IMR-90 (cell line): ENCODE measurements around the gene C2orf92. TPM values are rescaled to one million over a fixed set of nuclear protein-coding genes. Genes with fewer than 3 reads are reported as not detected.

ENCODE experiments used
- ATAC-seq: fragments of 200-7000 bp; cut with Tn5 transposase; 2 replicates; pipeline ENCODE4 v1.9.1; 2020; ENCODE audit warnings: low read depth, mild to moderate bottlenecking, moderate library complexity
- BruUV-seq: library from RNA; stranded (reverse); fragments of 400-500 nt; replicated peaks from 2 replicates; lab custom pipeline; 2021; lab: Mats Ljungman, UMichigan
- CTCF ChIA-PET: fragments of 300-600 bp; formaldehyde crosslinking; extraction: SDS; loops from one replicate; lab custom pipeline; 2021; ENCODE audit warnings: antibody characterized with exemption; lab: Yijun Ruan, JAX
- POLR2A ChIA-PET: fragments of 300-600 bp; sonication (Branson Sonifier 250); formaldehyde crosslinking; loops from one replicate; lab custom pipeline; 2022; ENCODE audit warnings: antibody characterized with exemption; ENCODE audit not compliant: unreplicated experiment; lab: Charles Lee
- DNase-seq: peaks from one replicate; pipeline ENCODE4 v3.0.0; 2013
- H2AFZ ChIP-seq: replicated peaks from 2 replicates; pipeline ENCODE3; 2013; ENCODE audit warnings: low read length, mild to moderate bottlenecking; ENCODE audit not compliant: poor library complexity
- H2AK5ac ChIP-seq: 2 replicates; pipeline ENCODE4 v1.6.1; 2013; ENCODE audit warnings: low read depth, low read length, inconsistent platforms
- H2AK9ac ChIP-seq: replicated peaks from 2 replicates; pipeline ENCODE3; 2013; ENCODE audit warnings: mild to moderate bottlenecking, low read depth, low read length, moderate library complexity; ENCODE audit not compliant: poor library complexity
- H2BK120ac ChIP-seq: 2 replicates; pipeline ENCODE4 v1.6.1; 2013; ENCODE audit warnings: low read depth, low read length, inconsistent platforms
- H2BK15ac ChIP-seq: 3 replicates; pipeline ENCODE4 v1.6.1; 2013; ENCODE audit warnings: low read depth, low read length, inconsistent platforms
- H2BK20ac ChIP-seq: 2 replicates; pipeline ENCODE4 v1.6.1; 2013; ENCODE audit warnings: low read depth, mild to moderate bottlenecking, inconsistent platforms, low read length, moderate library complexity
- H2BK5ac ChIP-seq: 2 replicates; pipeline ENCODE4 v1.6.1; 2013; ENCODE audit warnings: mild to moderate bottlenecking, low read depth, low read length, inconsistent platforms; ENCODE audit not compliant: poor library complexity, severe bottlenecking
- H3K14ac ChIP-seq: replicated peaks from 2 replicates; pipeline ENCODE4 v1.6.1; 2013; ENCODE audit warnings: low read depth, low read length, inconsistent platforms
- H3K18ac ChIP-seq: 2 replicates; pipeline ENCODE4 v1.6.1; 2013; ENCODE audit warnings: low read depth, low read length, control low read depth
- H3K23ac ChIP-seq: 2 replicates; pipeline ENCODE4 v1.6.1; 2013; ENCODE audit warnings: low read depth, low read length, inconsistent platforms
- H3K27ac ChIP-seq: 2 replicates; pipeline ENCODE4 v1.5.1; 2013; ENCODE audit warnings: mild to moderate bottlenecking, control low read depth, low read length; ENCODE audit not compliant: insufficient read depth
- H3K27me3 ChIP-seq: 2 replicates; pipeline ENCODE4 v1.6.1; 2013; ENCODE audit warnings: low read length; ENCODE audit not compliant: control insufficient read depth, insufficient read depth
- H3K36me3 ChIP-seq: 2 replicates; pipeline ENCODE4 v1.6.1; 2013; ENCODE audit warnings: low read length, mixed read lengths; ENCODE audit not compliant: control insufficient read depth, insufficient read depth
- H3K4ac ChIP-seq: 2 replicates; pipeline ENCODE4 v1.6.1; 2013; ENCODE audit warnings: low read depth, low read length, inconsistent platforms
- H3K4me1 ChIP-seq: 2 replicates; pipeline ENCODE4 v1.6.1; 2013; ENCODE audit warnings: low read length, mixed read lengths; ENCODE audit not compliant: control insufficient read depth, insufficient read depth
- H3K4me2 ChIP-seq: 2 replicates; pipeline ENCODE4 v1.6.1; 2013; ENCODE audit warnings: low read depth, mild to moderate bottlenecking, control low read depth, low read length, moderate library complexity
- H3K4me3 ChIP-seq: 2 replicates; pipeline ENCODE4 v1.5.1; 2013; ENCODE audit warnings: low read depth, mild to moderate bottlenecking, control low read depth, low read length, moderate library complexity; ENCODE audit not compliant: insufficient read depth
- H3K56ac ChIP-seq: 2 replicates; pipeline ENCODE4 v1.6.1; 2013; ENCODE audit warnings: low read length, inconsistent platforms; ENCODE audit not compliant: insufficient read depth; ENCODE audit errors: extremely low read depth
- H3K79me1 ChIP-seq, 2 experiments: 2 replicates each; pipeline ENCODE4 v1.6.1; 2013; ENCODE audit warnings: low read length in 2 of 2, inconsistent platforms in 1 of 2, low read depth in 1 of 2
- H3K9ac ChIP-seq: 2 replicates; pipeline ENCODE4 v1.6.1; 2013; ENCODE audit warnings: low read depth, low read length, control low read depth
- H3K9me1 ChIP-seq: 2 replicates; pipeline ENCODE4 v1.6.1; 2013; ENCODE audit warnings: low read length, inconsistent platforms; ENCODE audit not compliant: insufficient read depth
- H3K9me3 ChIP-seq: 2 replicates; pipeline ENCODE4 v1.6.1; 2013; ENCODE audit warnings: low read length; ENCODE audit not compliant: control insufficient read depth, insufficient read depth
- H4K20me1 ChIP-seq: 2 replicates; pipeline ENCODE4 v1.6.1; 2013; ENCODE audit warnings: low read length, inconsistent platforms; ENCODE audit not compliant: insufficient read depth
- H4K5ac ChIP-seq: 2 replicates; pipeline ENCODE4 v1.6.1; 2013; ENCODE audit warnings: mild to moderate bottlenecking, low read depth, low read length, control low read depth
- H4K8ac ChIP-seq, 2 experiments: 2 replicates each; pipeline ENCODE4 v1.6.1; 2013; ENCODE audit warnings: low read depth in 2 of 2, low read length in 2 of 2, control low read depth in 1 of 2, inconsistent platforms in 1 of 2
- H4K91ac ChIP-seq: 2 replicates; pipeline ENCODE4 v1.6.1; 2013; ENCODE audit warnings: low read depth, low read length, inconsistent platforms; ENCODE audit not compliant: insufficient read depth
- BHLHE40 ChIP-seq: fragments of 150-350 bp; IDR thresholded peaks from 2 replicates; pipeline ENCODE4 v1.6.1; 2016; ENCODE audit warnings: mild to moderate bottlenecking, low read depth, low read length
- CEBPB ChIP-seq: IDR thresholded peaks from 2 replicates; pipeline ENCODE4 v1.6.1; 2012; ENCODE audit warnings: low read depth, low read length, improper control_type of control experiment
- CHD1 ChIP-seq: IDR thresholded peaks from 2 replicates; pipeline ENCODE4 v1.6.1; 2012; ENCODE audit warnings: low read depth, low read length, improper control_type of control experiment
- FOS ChIP-seq: fragments of 150-350 bp; IDR thresholded peaks from 2 replicates; pipeline ENCODE4 v1.6.1; 2016; ENCODE audit warnings: low read depth, low read length
- MAFK ChIP-seq: IDR thresholded peaks from 2 replicates; pipeline ENCODE4 v1.6.1; 2012; ENCODE audit warnings: low read depth, low read length, improper control_type of control experiment
- MAZ ChIP-seq: IDR thresholded peaks from 2 replicates; pipeline ENCODE4 v1.6.1; 2012; ENCODE audit warnings: low read depth, mild to moderate bottlenecking, low read length, improper control_type of control experiment, moderate library complexity, borderline replicate concordance
- MXI1 ChIP-seq: IDR thresholded peaks from 2 replicates; pipeline ENCODE4 v1.6.1; 2012; ENCODE audit warnings: low read depth, mild to moderate bottlenecking, low read length, moderate library complexity, borderline replicate concordance
- NFE2L2 ChIP-seq: fragments of 150-350 bp; IDR thresholded peaks from 2 replicates; pipeline ENCODE4 v1.6.1; 2016; ENCODE audit warnings: low read depth, mild to moderate bottlenecking, low read length
- POLR2A ChIP-seq: IDR thresholded peaks from 2 replicates; pipeline ENCODE4 v1.6.1; 2012; ENCODE audit warnings: mild to moderate bottlenecking, low read depth, low read length
- RAD21 ChIP-seq: IDR thresholded peaks from 2 replicates; pipeline ENCODE4 v1.6.1; 2012; ENCODE audit warnings: low read length, improper control_type of control experiment
- RFX5 ChIP-seq: IDR thresholded peaks from 2 replicates; pipeline ENCODE4 v1.8.0; 2012; ENCODE audit warnings: low read depth, mild to moderate bottlenecking, low read length, moderate library complexity
- SMC3 ChIP-seq: fragments of 150-350 bp; IDR thresholded peaks from 2 replicates; pipeline ENCODE4 v1.6.1; 2016; ENCODE audit warnings: low read depth, mild to moderate bottlenecking, antibody characterized with exemption, low read length, moderate library complexity
- WGBS, 2 experiments: methylation state at CpG; one replicate each; pipeline versions ENCODE4 v1.1.5 to v1.1.7; 2013; ENCODE audit warnings: missing lambda C conversion rate in 2 of 2; ENCODE audit not compliant: insufficient read length in 1 of 2; ENCODE audit errors: extremely low coverage in 2 of 2; 5-methylcytosine and 5-hydroxymethylcytosine counted together
- dilution Hi-C: fragments of 300-500 bp; cut with HindIII; formaldehyde crosslinking; loops from one replicate; pipeline ENCODE4 v1.14.3; 2018; ENCODE audit warnings: low sequenced_read_pairs; ENCODE audit not compliant: unreplicated experiment
- in situ Hi-C: fragments of 300-500 bp; cut with MboI; formaldehyde crosslinking; loops from 3 replicates; pipeline ENCODE4 v1.14.3; 2019; ENCODE audit warnings: low sequenced_read_pairs, inconsistent platforms, mixed read lengths
- intact Hi-C: fragments of 100-400 bp; cut with micrococcal nuclease; formaldehyde crosslinking; loops from 2 replicates; pipeline ENCODE4 v1.10.0; 2022
- polyA plus RNA-seq, 3 experiments: library from polyadenylated mRNA; depleted of rRNA; stranded (reverse); fragments of >200 nt; gene quantifications; 2 replicates each; pipeline ENCODE4 v1.2.3, GENCODE V29; 2012; ENCODE audit warnings: low replicate concordance in 1 of 3
- total RNA-seq: library from RNA; depleted of rRNA; stranded (reverse); fragments of >200 nt; gene quantifications from 2 replicates; pipeline ENCODE4 v1.2.3, GENCODE V29; 2012
- TF ChIP-seq, protein P1 (sequence below): fragments of 150-350 bp; IDR thresholded peaks from 2 replicates; pipeline ENCODE4 v1.6.1; 2017; ENCODE audit warnings: mild to moderate bottlenecking, antibody characterized with exemption, low read length, low read depth
- TF ChIP-seq, protein P2 (sequence below): conservative IDR thresholded peaks from 2 replicates; pipeline ENCODE4 v1.5.1; 2012; ENCODE audit warnings: mild to moderate bottlenecking, low read depth, low read length, improper control_type of control experiment
- TF ChIP-seq, protein P3 (sequence below): fragments of 150-350 bp; IDR thresholded peaks from 2 replicates; pipeline ENCODE4 v1.6.1; 2016; ENCODE audit warnings: low read depth, mild to moderate bottlenecking, low read length, moderate library complexity, borderline replicate concordance

Gene C2orf92
- total and polyA plus RNA-seq, 2 of the 4 experiments (the other 2 are of a cell fraction): 0.90 to 2.5 TPM

GRCh38 chr2:97707362-97708047 is 38.0 kb downstream of the C2orf92 start:
- no peak overlapping the region for H3K27ac ChIP-seq
- peaks cover 18% of the 10 kb centered on the region for H3K27me3 ChIP-seq
- no peak overlapping the region for H3K9ac ChIP-seq
- in situ Hi-C loops (loop anchor here (10.0 kb wide), 1 partner anchor 677 kb away; no protein-coding TSS in a partner anchor), dilution Hi-C loops (no loop called here), intact Hi-C loops (loop anchor here (10.0 kb wide), 2 partner anchors 57 to 1127 kb away; no protein-coding TSS in a partner anchor)
- H2BK120ac ChIP-seq: no peak overlapping the region
- H4K91ac ChIP-seq: no peak overlapping the region
- no peak overlapping the region for H2BK15ac ChIP-seq
- no peak overlapping the region for H2BK5ac ChIP-seq
- no peak overlapping the region for H2AFZ ChIP-seq
- ChIA-PET CTCF (interaction anchor here (0.8 kb wide), 1 partner anchor 117 kb away, joined by 3 read pairs; no protein-coding TSS in a partner anchor), POLR2A (no interaction called here)
- H2AK9ac ChIP-seq: no peak overlapping the region
- H3K9me1 ChIP-seq: no peaks in the 10 kb centered on the region
- ATAC-seq: no peak
- H4K20me1 ChIP-seq: no peaks in the 10 kb centered on the region
- H3K4me2 ChIP-seq: no peak overlapping the region
- no peak overlapping the region for H3K4ac ChIP-seq
- H2BK20ac ChIP-seq: no peak overlapping the region
- no peaks in the 10 kb centered on the region for H3K9me3 ChIP-seq
- no TSS peak for BruUV-seq
- no peak overlapping the region for H2AK5ac ChIP-seq
- no peaks in the 10 kb centered on the region for H3K36me3 ChIP-seq
- WGBS, 2 experiments: 78% methylated on average over 4 of the region's 11 CpGs; no CpG with 5 or more reads in 1 of the 2 experiments
- H3K14ac ChIP-seq: no peak overlapping the region
- H3K18ac ChIP-seq: no peak overlapping the region
- no peaks in the 10 kb centered on the region for H3K4me1 ChIP-seq
- H3K23ac ChIP-seq: no peak overlapping the region
- no peak overlapping the region for H4K8ac ChIP-seq
- H3K79me1 ChIP-seq: no peaks in the 10 kb centered on the region
- no peak for DNase-seq
- no peak overlapping the region for H3K4me3 ChIP-seq
- no peak overlapping the region for H3K56ac ChIP-seq
- H4K5ac ChIP-seq: no peak overlapping the region
- TF ChIP-seq NFE2L2 (no peak), CHD1 (no peak), MAZ (no peak), MAFK (no peak), SMC3 (no peak), RFX5 (no peak), BHLHE40 (no peak), CEBPB (no peak), POLR2A (no peak), RAD21 (no peak), MXI1 (no peak), FOS (no peak)
- TF ChIP-seq, protein P1, sequence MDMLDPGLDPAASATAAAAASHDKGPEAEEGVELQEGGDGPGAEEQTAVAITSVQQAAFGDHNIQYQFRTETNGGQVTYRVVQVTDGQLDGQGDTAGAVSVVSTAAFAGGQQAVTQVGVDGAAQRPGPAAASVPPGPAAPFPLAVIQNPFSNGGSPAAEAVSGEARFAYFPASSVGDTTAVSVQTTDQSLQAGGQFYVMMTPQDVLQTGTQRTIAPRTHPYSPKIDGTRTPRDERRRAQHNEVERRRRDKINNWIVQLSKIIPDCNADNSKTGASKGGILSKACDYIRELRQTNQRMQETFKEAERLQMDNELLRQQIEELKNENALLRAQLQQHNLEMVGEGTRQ: no peak
- TF ChIP-seq, protein P2, sequence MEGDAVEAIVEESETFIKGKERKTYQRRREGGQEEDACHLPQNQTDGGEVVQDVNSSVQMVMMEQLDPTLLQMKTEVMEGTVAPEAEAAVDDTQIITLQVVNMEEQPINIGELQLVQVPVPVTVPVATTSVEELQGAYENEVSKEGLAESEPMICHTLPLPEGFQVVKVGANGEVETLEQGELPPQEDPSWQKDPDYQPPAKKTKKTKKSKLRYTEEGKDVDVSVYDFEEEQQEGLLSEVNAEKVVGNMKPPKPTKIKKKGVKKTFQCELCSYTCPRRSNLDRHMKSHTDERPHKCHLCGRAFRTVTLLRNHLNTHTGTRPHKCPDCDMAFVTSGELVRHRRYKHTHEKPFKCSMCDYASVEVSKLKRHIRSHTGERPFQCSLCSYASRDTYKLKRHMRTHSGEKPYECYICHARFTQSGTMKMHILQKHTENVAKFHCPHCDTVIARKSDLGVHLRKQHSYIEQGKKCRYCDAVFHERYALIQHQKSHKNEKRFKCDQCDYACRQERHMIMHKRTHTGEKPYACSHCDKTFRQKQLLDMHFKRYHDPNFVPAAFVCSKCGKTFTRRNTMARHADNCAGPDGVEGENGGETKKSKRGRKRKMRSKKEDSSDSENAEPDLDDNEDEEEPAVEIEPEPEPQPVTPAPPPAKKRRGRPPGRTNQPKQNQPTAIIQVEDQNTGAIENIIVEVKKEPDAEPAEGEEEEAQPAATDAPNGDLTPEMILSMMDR: no peak
- TF ChIP-seq, protein P3, sequence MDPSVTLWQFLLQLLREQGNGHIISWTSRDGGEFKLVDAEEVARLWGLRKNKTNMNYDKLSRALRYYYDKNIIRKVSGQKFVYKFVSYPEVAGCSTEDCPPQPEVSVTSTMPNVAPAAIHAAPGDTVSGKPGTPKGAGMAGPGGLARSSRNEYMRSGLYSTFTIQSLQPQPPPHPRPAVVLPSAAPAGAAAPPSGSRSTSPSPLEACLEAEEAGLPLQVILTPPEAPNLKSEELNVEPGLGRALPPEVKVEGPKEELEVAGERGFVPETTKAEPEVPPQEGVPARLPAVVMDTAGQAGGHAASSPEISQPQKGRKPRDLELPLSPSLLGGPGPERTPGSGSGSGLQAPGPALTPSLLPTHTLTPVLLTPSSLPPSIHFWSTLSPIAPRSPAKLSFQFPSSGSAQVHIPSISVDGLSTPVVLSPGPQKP: no peak
